NCI-H2196 treated with DMSO at 0.1 percent for 48 hours (cell line): ENCODE results near the gene SLC12A7.
"Not testable (repeated sequence)": the region's sequence is repeated elsewhere in the genome, so short reads cannot be mapped to it uniquely, and the experiment has no call there.

Experiments
- DNase-seq: peaks from one replicate; lab custom pipeline; 2025; ENCODE audit not compliant: unreplicated experiment; lab: John Stamatoyannopoulos, UW

SLC12A7 gene

GRCh38 chr5:1127959-1128785 lies 16.3 kb upstream of the SLC12A7 start:
- peak; percentile 35 for DNase-seq

GRCh38 chr5:1125695-1126094 lies 13.8 kb upstream of the SLC12A7 start:
- not testable (repeated sequence) for DNase-seq

GRCh38 chr5:1125030-1125357 lies 13.1 kb upstream of the SLC12A7 start:
- DNase-seq = no peak

- DNase-seq = no peak
Observed at GRCh38 chr5:1124205-1125029, 12.6 kb upstream of the SLC12A7 start.

- no peak for DNase-seq
Observed at GRCh38 chr5:1123418-1124147, 11.7 kb upstream of the SLC12A7 start.

- DNase-seq = no peak
Observed at GRCh38 chr5:1122511-1123294, 10.8 kb upstream of the SLC12A7 start.

GRCh38 chr5:1121891-1122290 lies 10.0 kb upstream of the SLC12A7 start:
- DNase-seq = no peak

GRCh38 chr5:1121044-1121443 lies 9.2 kb upstream of the SLC12A7 start:
- no peak for DNase-seq

- no peak for DNase-seq
Observed at GRCh38 chr5:1120236-1120999, 8.6 kb upstream of the SLC12A7 start.

GRCh38 chr5:1119312-1119831 lies 7.5 kb upstream of the SLC12A7 start:
- no peak for DNase-seq

GRCh38 chr5:1118738-1119137 lies 6.9 kb upstream of the SLC12A7 start:
- peak; percentile 64 for DNase-seq

- DNase-seq = peak; percentile 91
Observed at GRCh38 chr5:1118231-1118698, 6.4 kb upstream of the SLC12A7 start.

GRCh38 chr5:1116977-1117376 lies 5.1 kb upstream of the SLC12A7 start:
- DNase-seq = no peak

- DNase-seq = no peak
Observed at GRCh38 chr5:1116109-1116740, 4.4 kb upstream of the SLC12A7 start.

- DNase-seq = no peak
Observed at GRCh38 chr5:1115123-1115815, 3.4 kb upstream of the SLC12A7 start.

- no peak for DNase-seq
Observed at GRCh38 chr5:1113805-1114586, 2.1 kb upstream of the SLC12A7 start.

- no peak for DNase-seq
Observed at GRCh38 chr5:1113332-1113690, 1.4 kb upstream of the SLC12A7 start.
